A549 (cell line): ENCODE measurements around the gene ARHGDIA. TPM values are rescaled to one million over a fixed set of nuclear protein-coding genes. Genes with fewer than 3 reads are reported as not detected.

Experiments used
- ATAC-seq, 2 experiments: fragments of 200-7000 bp in 1 of 2; fragments of >200 bp in 1 of 2; cut with Nextera tagmentation in 1 of 2; cut with Tn5 transposase in 1 of 2; 3 replicates each; pipeline versions ENCODE4 v1.8.0 to v1.9.1; 2018 to 2020; ENCODE audit warnings: mild to moderate bottlenecking in 1 of 2, moderate library complexity in 1 of 2
- CTCF ChIA-PET: fragments of 300-600 bp; sonication (Branson Sonifier 250); formaldehyde crosslinking; extraction: SDS; loops from one replicate; lab custom pipeline; 2021; ENCODE audit warnings: antibody characterized with exemption, inconsistent platforms; lab: Yijun Ruan, JAX
- POLR2A ChIA-PET: fragments of 350-600 bp; formaldehyde crosslinking; extraction: SDS; loops from one replicate; lab custom pipeline; 2021; ENCODE audit warnings: antibody characterized with exemption, inconsistent platforms; lab: Yijun Ruan, JAX
- DNase-seq, 2 experiments: peaks; one replicate each; pipeline versions ENCODE4 v3.0.0 to v3.0.0-alpha.2; 2011 to 2016; ENCODE audit warnings: low read depth in 1 of 2, low spot score in 1 of 2
- FAIRE-seq: peaks from 2 replicates; lab custom pipeline; 2011; peaks lifted over from hg19 to GRCh38; lab: Jason Lieb, UNC
- H3K27ac ChIP-seq, 2 experiments: fragments of >200 bp; sonication (Bioruptor Twin); formaldehyde crosslinking; 3 replicates each; pipeline ENCODE4 v1.5.1; 2016 to 2017
- H3K4me1 ChIP-seq: fragments of >200 bp; sonication (Bioruptor Twin); formaldehyde crosslinking; 3 replicates; pipeline ENCODE4 v1.6.1; 2016
- H3K4me2 ChIP-seq: fragments of >200 bp; sonication (Bioruptor Twin); formaldehyde crosslinking; 3 replicates; pipeline ENCODE4 v1.6.1; 2016
- H3K4me3 ChIP-seq: fragments of >200 bp; sonication (Bioruptor Twin); formaldehyde crosslinking; 3 replicates; pipeline ENCODE4 v1.5.1; 2016
- H3K9me3 ChIP-seq: fragments of >200 bp; sonication (Bioruptor Twin); formaldehyde crosslinking; 3 replicates; pipeline ENCODE4 v1.6.1; 2016
- CBX2 ChIP-seq: fragments of 200-600 bp; sonication (generic); IDR thresholded peaks from 2 replicates; pipeline ENCODE4 v1.6.1; 2016; ENCODE audit warnings: low read depth, mild to moderate bottlenecking, borderline replicate concordance
- EP300 ChIP-seq, 2 experiments: fragments of >200 bp; sonication (Bioruptor Twin); formaldehyde crosslinking; IDR thresholded peaks; 2 replicates in 1 of 2; 3 replicates in 1 of 2; pipeline ENCODE4 v1.6.1; 2016 to 2017
- FOSL2 ChIP-seq, 2 experiments: fragments of 450-650 bp in 1 of 2; fragments of >200 bp in 1 of 2; sonication (Bioruptor Twin) in 1 of 2; formaldehyde crosslinking; IDR thresholded peaks; 2 replicates each; pipeline versions ENCODE4 v1.5.0 to v1.6.1; 2016 to 2020; ENCODE audit warnings: mild to moderate bottlenecking in 1 of 2, moderate library complexity in 1 of 2
- FOXS1 ChIP-seq: fragments of 250-450 bp; sonication (Bioruptor Pico); IDR thresholded peaks from 2 replicates; pipeline ENCODE4 v1.5.0; 2020; ENCODE audit warnings: mild to moderate bottlenecking, moderate library complexity
- HES2 ChIP-seq: fragments of >200 bp; sonication (Bioruptor Twin); formaldehyde crosslinking; IDR thresholded peaks from 2 replicates; pipeline ENCODE4 v1.6.1; 2016
- HEYL ChIP-seq: fragments of 250-450 bp; sonication (Bioruptor Pico); IDR thresholded peaks from 2 replicates; pipeline ENCODE4 v1.8.0; 2021; ENCODE audit warnings: mild to moderate bottlenecking, moderate library complexity
- HMGXB4 ChIP-seq: fragments of 250-450 bp; sonication (Bioruptor Pico); IDR thresholded peaks from 2 replicates; pipeline ENCODE4 v1.5.0; 2021; ENCODE audit warnings: mild to moderate bottlenecking, moderate library complexity, borderline replicate concordance
- HOXB13 ChIP-seq: fragments of 250-450 bp; sonication (Bioruptor Pico); IDR thresholded peaks from 2 replicates; pipeline ENCODE4 v1.5.0; 2020; ENCODE audit warnings: low read depth, mild to moderate bottlenecking, moderate library complexity
- HOXB5 ChIP-seq: fragments of 250-450 bp; sonication (Bioruptor Pico); IDR thresholded peaks from 2 replicates; pipeline ENCODE4 v1.5.0; 2020; ENCODE audit warnings: mild to moderate bottlenecking, moderate library complexity
- KDM1A ChIP-seq: fragments of 200-600 bp; sonication (generic); IDR thresholded peaks from 2 replicates; pipeline ENCODE4 v1.6.1; 2016; ENCODE audit warnings: low read depth, mild to moderate bottlenecking
- MYC ChIP-seq: IDR thresholded peaks from 2 replicates; pipeline ENCODE4 v1.6.1; 2012; ENCODE audit warnings: mild to moderate bottlenecking, inconsistent platforms, low read length, improper control_type of control experiment, borderline replicate concordance
- PBX3 ChIP-seq: IDR thresholded peaks from 2 replicates; pipeline ENCODE4 v1.6.1; 2012
- POLR2A ChIP-seq: IDR thresholded peaks from 2 replicates; pipeline ENCODE4 v1.6.1; 2012; ENCODE audit warnings: mild to moderate bottlenecking, low read length
- RARB ChIP-seq: fragments of 250-450 bp; sonication (Bioruptor Pico); IDR thresholded peaks from 2 replicates; pipeline ENCODE4 v1.8.0; 2021; ENCODE audit warnings: mild to moderate bottlenecking, moderate library complexity
- RCOR1 ChIP-seq: fragments of 150-350 bp; IDR thresholded peaks from 2 replicates; pipeline ENCODE4 v1.6.1; 2014; ENCODE audit warnings: antibody characterized with exemption, low read length, low read depth
- REST ChIP-seq: fragments of 200-600 bp; sonication (generic); IDR thresholded peaks from 2 replicates; pipeline ENCODE4 v1.6.1; 2016; ENCODE audit warnings: antibody characterized with exemption, mild to moderate bottlenecking, moderate library complexity
- SMC3 ChIP-seq: fragments of >200 bp; sonication (Bioruptor Twin); formaldehyde crosslinking; IDR thresholded peaks from 3 replicates; pipeline ENCODE4 v1.6.1; 2018; ENCODE audit warnings: inconsistent platforms
- ZFP36 ChIP-seq: fragments of 450-650 bp; IDR thresholded peaks from 2 replicates; pipeline ENCODE4 v1.6.1; 2014; ENCODE audit warnings: borderline replicate concordance; ENCODE audit not compliant: partially characterized antibody
- WGBS: methylation state at CpG from one replicate; pipeline ENCODE4 v1.1.6; 2017; ENCODE audit errors: missing lambda C conversion rate; 5-methylcytosine and 5-hydroxymethylcytosine counted together
- polyA plus RNA-seq, 4 experiments: library from polyadenylated mRNA; depleted of rRNA in 3 of 4; stranded (reverse); fragments of >200 nt; fragmentation: RNase III in 1 of 4; extraction: RNeasy Plus Mini Kit Qiagen cat#74134 plus additional on column Dnase treatment in 1 of 4; gene quantifications; 2 replicates in 3 of 4; 3 replicates in 1 of 4; pipeline ENCODE4 v1.2.3, GENCODE V29; 2011 to 2017

Gene ARHGDIA
- polyA plus RNA-seq, 2 of the 4 experiments (the other 2 are of a cell fraction) = 64.0 to 503 TPM

- Histone ChIP-seq H3K4me2 (no peak overlapping the region), H3K4me1 (peaks cover 23% of the 10 kb centered on the region), H3K27ac (no peak overlapping the region), H3K4me3 (no peak overlapping the region), H3K9me3 (no peaks in the 10 kb centered on the region)
- DNase-seq = no peak
- ChIA-PET CTCF (interaction anchor here (0.9 to 7.6 kb wide), 10 partner anchors 10 to 118 kb away, joined by 3 to 68 read pairs (median 5); partner anchors contain the start of genes CENPX and MAFG), POLR2A (interaction anchor here (1.7 kb wide), 1 partner anchor 15 kb away, joined by 6 read pairs; the partner anchor contains the start of gene MAFG)
- FAIRE-seq = no peak
- no peak for ATAC-seq
- 87% methylated on average over 32 of the region's 32 CpGs for WGBS
- TF ChIP-seq FOSL2 (IDR thresholded peaks at IDR 0.05) (no peak), FOSL2 (CRISPR knock-in tag; IDR thresholded peaks at IDR 0.05) (peak; percentile 45), HES2 (no peak)
Observed at GRCh38 chr17:81912441-81913309, 41.5 kb upstream of the ARHGDIA start.

GRCh38 chr17:81911969-81912368 is 40.8 kb upstream of the ARHGDIA start:
- H3K9me3 ChIP-seq = no peaks in the 10 kb centered on the region
- DNase-seq (no peak), FAIRE-seq (no peak), ATAC-seq (0 out of 6 replicates have a peak, but pooled peaks of 1 of the 2 experiments have one; percentile 0)
- H3K4me2 ChIP-seq = peak overlapping the region; percentile 56
- H3K4me3 ChIP-seq = no peak overlapping the region; the same call in 2 of the 3 replicates
- ChIA-PET POLR2A (interaction anchor here (1.7 kb wide), 1 partner anchor 16 kb away, joined by 6 read pairs; the partner anchor contains the start of gene MAFG), CTCF (interaction anchor here (2.4 to 7.6 kb wide), 3 partner anchors 14 to 48 kb away, joined by 13 to 68 read pairs (median 16); partner anchors contain the start of gene MAFG)
- TF ChIP-seq RCOR1 (no peak), REST (no peak), EP300 (IDR thresholded peaks at IDR 0.05) (no peak), HEYL (CRISPR knock-in tag) (no peak), RARB (no peak), KDM1A (no peak), SMC3 (no peak), PBX3 (no peak), HMGXB4 (CRISPR knock-in tag) (no peak), HOXB13 (no peak), FOXS1 (no peak), HOXB5 (CRISPR knock-in tag) (no peak), POLR2A (no peak), ZFP36 (no peak), CBX2 (no peak), MYC (no peak)
- peaks cover 20% of the 10 kb centered on the region for H3K4me1 ChIP-seq
- no peak overlapping the region for H3K27ac ChIP-seq
- WGBS = 93% methylated on average over 19 of the region's 19 CpGs
